Measurements from ENCODE around the gene IQCE. TPM values are rescaled to one million over a fixed set of nuclear protein-coding genes. Genes with fewer than 3 reads are reported as not detected.
A peak's percentile ranks its signal among the peaks of the same experiment; 100 is the strongest.

IQCE gene
- total and polyA plus RNA-seq, 2 donors from 2014 or later, result 6.1 to 27.8 TPM

DNA sequence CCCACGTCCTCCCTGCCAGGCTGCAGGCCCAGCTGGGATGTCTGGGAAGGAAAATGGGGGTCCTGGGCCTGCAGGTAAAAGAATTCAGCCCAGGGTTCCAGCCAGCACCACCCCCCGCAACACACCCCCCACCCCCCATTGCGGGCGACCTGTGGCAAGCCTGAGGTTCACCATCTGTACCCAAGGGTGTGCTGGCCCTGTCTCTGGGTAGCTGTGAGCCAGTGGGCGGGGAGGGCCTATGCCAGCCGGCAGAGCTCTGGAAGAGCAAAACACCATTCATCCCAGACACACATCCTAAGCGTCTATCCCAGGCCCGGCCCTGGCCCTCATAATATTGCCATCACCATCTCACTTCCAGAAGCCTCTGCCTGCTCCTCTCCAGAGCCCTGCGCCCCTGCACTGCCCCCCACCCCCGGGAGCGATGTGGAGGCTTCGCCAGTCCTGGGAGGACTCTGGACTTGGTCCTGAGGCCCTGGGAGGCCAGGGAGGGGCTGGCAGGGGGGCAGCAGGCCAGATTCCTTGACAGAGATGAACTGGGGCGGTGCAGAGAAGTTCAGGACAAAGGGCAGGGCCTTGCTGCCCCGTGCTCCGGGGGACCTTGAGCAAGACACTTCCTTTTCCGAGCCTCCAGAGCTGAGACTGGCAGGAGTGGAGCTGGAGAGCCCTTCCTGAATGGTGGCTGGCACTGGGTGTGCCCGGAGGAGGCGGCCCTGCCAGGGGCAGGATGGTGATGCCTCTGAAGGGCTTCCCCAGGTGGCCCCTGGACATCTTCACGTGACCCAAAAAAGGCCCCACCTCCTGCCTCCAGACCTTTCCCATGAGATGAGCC lies 64.3 kb downstream of the IQCE start:
- H3K27ac ChIP-seq (ENCODE audit: low read depth in 2 of 2, low read length in 2 of 2), result peak overlapping the region in 1 of 2 donors; percentile 63
- H3K27me3 ChIP-seq (ENCODE audit: control insufficient read depth, insufficient read depth, low read length), result no peaks in the 10 kb centered on the region
- DNase-seq (peak in 3 of 5 donors; percentile 68 to 80 (median 78)), FAIRE-seq (no peak)
- no peaks in the 10 kb centered on the region for H3K9me3 ChIP-seq (ENCODE audit: control insufficient read depth in 2 of 3, insufficient read depth in 1 of 3, low read length in 3 of 3)
- no peaks in the 10 kb centered on the region for H3K36me3 ChIP-seq (ENCODE audit: control insufficient read depth in 2 of 3, insufficient read depth in 3 of 3, low read length in 3 of 3)
- H3K4me1 ChIP-seq (ENCODE audit: control insufficient read depth in 2 of 3, insufficient read depth in 2 of 3, low read depth in 1 of 3, low read length in 3 of 3), result peaks cover 3 to 29% (median 6%) of the 10 kb centered on the region in 3 donors
- no peak overlapping the region for H3K9ac ChIP-seq (ENCODE audit: low read length in 3 of 3)
- TF ChIP-seq, protein P1, sequence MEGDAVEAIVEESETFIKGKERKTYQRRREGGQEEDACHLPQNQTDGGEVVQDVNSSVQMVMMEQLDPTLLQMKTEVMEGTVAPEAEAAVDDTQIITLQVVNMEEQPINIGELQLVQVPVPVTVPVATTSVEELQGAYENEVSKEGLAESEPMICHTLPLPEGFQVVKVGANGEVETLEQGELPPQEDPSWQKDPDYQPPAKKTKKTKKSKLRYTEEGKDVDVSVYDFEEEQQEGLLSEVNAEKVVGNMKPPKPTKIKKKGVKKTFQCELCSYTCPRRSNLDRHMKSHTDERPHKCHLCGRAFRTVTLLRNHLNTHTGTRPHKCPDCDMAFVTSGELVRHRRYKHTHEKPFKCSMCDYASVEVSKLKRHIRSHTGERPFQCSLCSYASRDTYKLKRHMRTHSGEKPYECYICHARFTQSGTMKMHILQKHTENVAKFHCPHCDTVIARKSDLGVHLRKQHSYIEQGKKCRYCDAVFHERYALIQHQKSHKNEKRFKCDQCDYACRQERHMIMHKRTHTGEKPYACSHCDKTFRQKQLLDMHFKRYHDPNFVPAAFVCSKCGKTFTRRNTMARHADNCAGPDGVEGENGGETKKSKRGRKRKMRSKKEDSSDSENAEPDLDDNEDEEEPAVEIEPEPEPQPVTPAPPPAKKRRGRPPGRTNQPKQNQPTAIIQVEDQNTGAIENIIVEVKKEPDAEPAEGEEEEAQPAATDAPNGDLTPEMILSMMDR (IDR thresholded peaks at IDR 0.05; ENCODE audit: borderline replicate concordance, extremely low read depth, insufficient read depth), result no peak
- intact Hi-C loops (cut with DNase I), result no loop called here
- H3K4me3 ChIP-seq (ENCODE audit: low read length in 3 of 3), result no peak overlapping the region

- Histone ChIP-seq H3K27me3 (ENCODE audit: control insufficient read depth, insufficient read depth, low read length) (no peaks in the 10 kb centered on the region), H3K36me3 (ENCODE audit: control insufficient read depth in 2 of 3, insufficient read depth in 3 of 3, low read length in 3 of 3) (no peaks in the 10 kb centered on the region), H3K9ac (ENCODE audit: low read length in 3 of 3) (no peak overlapping the region), H3K4me1 (ENCODE audit: control insufficient read depth in 2 of 3, insufficient read depth in 2 of 3, low read depth in 1 of 3, low read length in 3 of 3) (peaks cover 2 to 23% (median 6%) of the 10 kb centered on the region in 3 donors), H3K4me3 (ENCODE audit: low read length in 3 of 3) (no peak overlapping the region), H3K27ac (ENCODE audit: low read depth in 2 of 2, low read length in 2 of 2) (peak overlapping the region; percentile 41 to 63), H3K9me3 (ENCODE audit: control insufficient read depth in 2 of 3, insufficient read depth in 1 of 3, low read length in 3 of 3) (no peaks in the 10 kb centered on the region)
- FAIRE-seq (no peak), DNase-seq (peak in 1 of 5 donors; percentile 67)
- TF ChIP-seq, protein P1 (IDR thresholded peaks at IDR 0.05; ENCODE audit: borderline replicate concordance, extremely low read depth, insufficient read depth), result no peak
- intact Hi-C loops (cut with DNase I), result no loop called here
Measured at GRCh38 chr7:2623698-2624014, 64.9 kb downstream of the IQCE start.

GRCh38 chr7:2624293-2624886 lies 65.6 kb downstream of the IQCE start:
- Histone ChIP-seq H3K9me3 (ENCODE audit: control insufficient read depth in 2 of 3, insufficient read depth in 1 of 3, low read length in 3 of 3) (no peaks in the 10 kb centered on the region), H3K9ac (ENCODE audit: low read length in 3 of 3) (no peak overlapping the region), H3K27me3 (ENCODE audit: control insufficient read depth, insufficient read depth, low read length) (no peaks in the 10 kb centered on the region), H3K4me3 (ENCODE audit: low read length in 3 of 3) (no peak overlapping the region), H3K27ac (ENCODE audit: low read depth in 2 of 2, low read length in 2 of 2) (peak overlapping the region; percentile 41 to 63), H3K4me1 (ENCODE audit: control insufficient read depth in 2 of 3, insufficient read depth in 2 of 3, low read depth in 1 of 3, low read length in 3 of 3) (peaks cover 2 to 22% (median 7%) of the 10 kb centered on the region in 3 donors), H3K36me3 (ENCODE audit: control insufficient read depth in 2 of 3, insufficient read depth in 3 of 3, low read length in 3 of 3) (no peaks in the 10 kb centered on the region)
- intact Hi-C loops (cut with DNase I), result no loop called here
- TF ChIP-seq, protein P1 (IDR thresholded peaks at IDR 0.05; ENCODE audit: borderline replicate concordance, extremely low read depth, insufficient read depth), result no peak
- no peak for FAIRE-seq
- DNase-seq, result peak in 3 of 5 donors; percentile 54 to 74 (median 68)

Measured in kidney (tissue), 14 donors.